ENCODE data around the gene MAN1A2.

MAN1A2 gene

DNA sequence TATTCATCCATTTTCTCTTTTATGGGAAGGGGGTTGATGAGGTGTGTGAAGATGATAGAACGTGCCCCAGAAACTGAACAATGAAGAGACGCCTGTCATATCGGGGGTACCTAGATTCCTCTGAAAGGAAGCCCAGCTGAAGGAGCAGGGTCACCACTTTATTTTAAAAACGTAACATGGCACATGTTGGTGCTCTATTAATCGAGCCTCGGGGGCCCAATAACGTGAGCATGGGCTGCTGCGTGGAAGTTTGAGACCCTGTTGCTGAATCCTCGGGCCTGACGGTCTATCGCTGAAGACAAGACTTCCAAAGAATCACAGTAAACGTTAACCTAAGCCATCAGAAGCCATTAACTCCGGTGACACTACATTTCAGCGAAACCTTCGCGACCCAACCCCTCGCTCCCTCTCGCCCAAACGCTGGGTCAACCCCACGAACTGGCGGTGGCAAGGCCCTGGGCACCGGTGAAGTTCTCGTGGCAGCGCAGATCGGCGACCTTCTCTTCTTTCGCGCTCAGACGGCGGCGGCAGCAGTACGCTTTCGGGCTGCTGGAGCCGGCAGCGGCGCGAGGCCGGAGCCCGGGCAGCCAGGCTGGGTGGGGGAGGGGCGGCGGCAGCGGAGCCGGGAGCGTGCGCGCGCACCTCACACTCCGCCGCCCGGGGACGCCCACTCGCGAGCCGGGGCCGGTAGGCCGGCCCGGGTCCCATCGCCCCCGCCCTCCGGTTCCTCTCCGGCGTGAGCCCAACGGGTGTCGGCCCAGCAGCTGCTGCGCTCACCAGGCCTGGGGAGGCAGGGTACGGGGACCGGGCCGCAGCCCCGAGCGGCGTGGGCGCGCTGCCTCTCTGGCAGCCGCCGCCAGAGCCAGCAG, 838 bp upstream of the MAN1A2 start (continued):
- peak; percentile 68 for TF ChIP-seq ZNF600 (tag by site-specific recombination; IDR thresholded peaks at IDR 0.05)
- no peak for TF ChIP-seq ZBTB1 (tag by site-specific recombination; IDR thresholded peaks at IDR 0.05)
- TF ChIP-seq ZNF274 (IDR thresholded peaks at IDR 0.05; ENCODE audit: low read length) = no peak
- no peak for TF ChIP-seq ZNF274 (tag by site-specific recombination; IDR thresholded peaks at IDR 0.05; ENCODE audit: borderline replicate concordance)
- TF ChIP-seq ZNF112 (tag by site-specific recombination; IDR thresholded peaks at IDR 0.05) = no peak
- TF ChIP-seq ZNF544 (tag by site-specific recombination; IDR thresholded peaks at IDR 0.05) = no peak
- TF ChIP-seq, protein P1, sequence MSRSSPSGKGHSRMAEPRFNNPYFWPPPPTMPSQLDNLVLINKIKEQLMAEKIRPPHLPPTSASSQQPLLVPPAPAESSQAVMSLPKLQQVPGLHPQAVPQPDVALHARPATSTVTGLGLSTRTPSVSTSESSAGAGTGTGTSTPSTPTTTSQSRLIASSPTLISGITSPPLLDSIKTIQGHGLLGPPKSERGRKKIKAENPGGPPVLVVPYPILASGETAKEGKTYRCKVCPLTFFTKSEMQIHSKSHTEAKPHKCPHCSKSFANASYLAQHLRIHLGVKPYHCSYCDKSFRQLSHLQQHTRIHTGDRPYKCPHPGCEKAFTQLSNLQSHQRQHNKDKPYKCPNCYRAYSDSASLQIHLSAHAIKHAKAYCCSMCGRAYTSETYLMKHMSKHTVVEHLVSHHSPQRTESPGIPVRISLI (tag by site-specific recombination; IDR thresholded peaks at IDR 0.05) = no peak
- no peak for TF ChIP-seq ZNF549 (tag by site-specific recombination; IDR thresholded peaks at IDR 0.05)
- no peak for TF ChIP-seq ZNF19 (tag by site-specific recombination; IDR thresholded peaks at IDR 0.05; ENCODE audit: low read depth)
- no peak for TF ChIP-seq ZFHX2 (tag by site-specific recombination; conservative IDR thresholded peaks at IDR 0.05)
- peak; percentile 94 for TF ChIP-seq ZSCAN30 (tag by site-specific recombination; IDR thresholded peaks at IDR 0.05)
- no peak for TF ChIP-seq ZNF701 (tag by site-specific recombination; IDR thresholded peaks at IDR 0.05)
- no peak for TF ChIP-seq ZSCAN16 (tag by site-specific recombination; IDR thresholded peaks at IDR 0.05)
- TF ChIP-seq, protein P2, sequence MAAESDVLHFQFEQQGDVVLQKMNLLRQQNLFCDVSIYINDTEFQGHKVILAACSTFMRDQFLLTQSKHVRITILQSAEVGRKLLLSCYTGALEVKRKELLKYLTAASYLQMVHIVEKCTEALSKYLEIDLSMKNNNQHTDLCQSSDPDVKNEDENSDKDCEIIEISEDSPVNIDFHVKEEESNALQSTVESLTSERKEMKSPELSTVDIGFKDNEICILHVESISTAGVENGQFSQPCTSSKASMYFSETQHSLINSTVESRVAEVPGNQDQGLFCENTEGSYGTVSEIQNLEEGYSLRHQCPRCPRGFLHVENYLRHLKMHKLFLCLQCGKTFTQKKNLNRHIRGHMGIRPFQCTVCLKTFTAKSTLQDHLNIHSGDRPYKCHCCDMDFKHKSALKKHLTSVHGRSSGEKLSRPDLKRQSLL (tag by site-specific recombination; IDR thresholded peaks at IDR 0.05) = peak; percentile 54; the same call in 1 of the 2 replicates
- TF ChIP-seq ZNF266 (tag by site-specific recombination; IDR thresholded peaks at IDR 0.05; ENCODE audit: low read depth) = no peak
- no peak for TF ChIP-seq ZNF394 (tag by site-specific recombination; IDR thresholded peaks at IDR 0.05; ENCODE audit: borderline replicate concordance)
- TF ChIP-seq ZNF184 (tag by site-specific recombination; IDR thresholded peaks at IDR 0.05) = no peak
- TF ChIP-seq BCL11A (tag by site-specific recombination; IDR thresholded peaks at IDR 0.05; ENCODE audit: low read depth) = no peak
- TF ChIP-seq ZNF335 (tag by site-specific recombination; conservative IDR thresholded peaks at IDR 0.05) = peak; percentile 28
- no peak for TF ChIP-seq RBAK (tag by site-specific recombination; IDR thresholded peaks at IDR 0.05)
- TF ChIP-seq ZNF354C (tag by site-specific recombination; IDR thresholded peaks at IDR 0.05; ENCODE audit: borderline replicate concordance, low read depth) = no peak
- no peak for TF ChIP-seq ZNF10 (tag by site-specific recombination; IDR thresholded peaks at IDR 0.05)
- no peak; the same call in 1 of the 2 replicates for TF ChIP-seq YY1 (tag by site-specific recombination; IDR thresholded peaks at IDR 0.05)
- TF ChIP-seq PRDM1 (tag by site-specific recombination; IDR thresholded peaks at IDR 0.05) = no peak
- TF ChIP-seq ZNF24 (tag by site-specific recombination; IDR thresholded peaks at IDR 0.05) = no peak
- TF ChIP-seq KLF1 (tag by site-specific recombination; IDR thresholded peaks at IDR 0.05) = 0 out of 2 replicates have a peak, but pooled peaks have one; percentile 14
- peak; percentile 9; the same call in 1 of the 2 replicates for TF ChIP-seq OSR2 (tag by site-specific recombination; IDR thresholded peaks at IDR 0.05)
- TF ChIP-seq ZNF843 (tag by site-specific recombination; IDR thresholded peaks at IDR 0.05) = no peak
- TF ChIP-seq, protein P3, sequence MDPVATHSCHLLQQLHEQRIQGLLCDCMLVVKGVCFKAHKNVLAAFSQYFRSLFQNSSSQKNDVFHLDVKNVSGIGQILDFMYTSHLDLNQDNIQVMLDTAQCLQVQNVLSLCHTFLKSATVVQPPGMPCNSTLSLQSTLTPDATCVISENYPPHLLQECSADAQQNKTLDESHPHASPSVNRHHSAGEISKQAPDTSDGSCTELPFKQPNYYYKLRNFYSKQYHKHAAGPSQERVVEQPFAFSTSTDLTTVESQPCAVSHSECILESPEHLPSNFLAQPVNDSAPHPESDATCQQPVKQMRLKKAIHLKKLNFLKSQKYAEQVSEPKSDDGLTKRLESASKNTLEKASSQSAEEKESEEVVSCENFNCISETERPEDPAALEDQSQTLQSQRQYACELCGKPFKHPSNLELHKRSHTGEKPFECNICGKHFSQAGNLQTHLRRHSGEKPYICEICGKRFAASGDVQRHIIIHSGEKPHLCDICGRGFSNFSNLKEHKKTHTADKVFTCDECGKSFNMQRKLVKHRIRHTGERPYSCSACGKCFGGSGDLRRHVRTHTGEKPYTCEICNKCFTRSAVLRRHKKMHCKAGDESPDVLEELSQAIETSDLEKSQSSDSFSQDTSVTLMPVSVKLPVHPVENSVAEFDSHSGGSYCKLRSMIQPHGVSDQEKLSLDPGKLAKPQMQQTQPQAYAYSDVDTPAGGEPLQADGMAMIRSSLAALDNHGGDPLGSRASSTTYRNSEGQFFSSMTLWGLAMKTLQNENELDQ (tag by site-specific recombination; IDR thresholded peaks at IDR 0.05; ENCODE audit: low read depth) = no peak
- TF ChIP-seq, protein P4, sequence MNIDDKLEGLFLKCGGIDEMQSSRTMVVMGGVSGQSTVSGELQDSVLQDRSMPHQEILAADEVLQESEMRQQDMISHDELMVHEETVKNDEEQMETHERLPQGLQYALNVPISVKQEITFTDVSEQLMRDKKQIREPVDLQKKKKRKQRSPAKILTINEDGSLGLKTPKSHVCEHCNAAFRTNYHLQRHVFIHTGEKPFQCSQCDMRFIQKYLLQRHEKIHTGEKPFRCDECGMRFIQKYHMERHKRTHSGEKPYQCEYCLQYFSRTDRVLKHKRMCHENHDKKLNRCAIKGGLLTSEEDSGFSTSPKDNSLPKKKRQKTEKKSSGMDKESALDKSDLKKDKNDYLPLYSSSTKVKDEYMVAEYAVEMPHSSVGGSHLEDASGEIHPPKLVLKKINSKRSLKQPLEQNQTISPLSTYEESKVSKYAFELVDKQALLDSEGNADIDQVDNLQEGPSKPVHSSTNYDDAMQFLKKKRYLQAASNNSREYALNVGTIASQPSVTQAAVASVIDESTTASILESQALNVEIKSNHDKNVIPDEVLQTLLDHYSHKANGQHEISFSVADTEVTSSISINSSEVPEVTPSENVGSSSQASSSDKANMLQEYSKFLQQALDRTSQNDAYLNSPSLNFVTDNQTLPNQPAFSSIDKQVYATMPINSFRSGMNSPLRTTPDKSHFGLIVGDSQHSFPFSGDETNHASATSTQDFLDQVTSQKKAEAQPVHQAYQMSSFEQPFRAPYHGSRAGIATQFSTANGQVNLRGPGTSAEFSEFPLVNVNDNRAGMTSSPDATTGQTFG (tag by site-specific recombination; IDR thresholded peaks at IDR 0.05; ENCODE audit: borderline replicate concordance) = no peak
- TF ChIP-seq BCL11B (tag by site-specific recombination; IDR thresholded peaks at IDR 0.05; ENCODE audit: low read depth) = no peak
- TF ChIP-seq, protein P5, sequence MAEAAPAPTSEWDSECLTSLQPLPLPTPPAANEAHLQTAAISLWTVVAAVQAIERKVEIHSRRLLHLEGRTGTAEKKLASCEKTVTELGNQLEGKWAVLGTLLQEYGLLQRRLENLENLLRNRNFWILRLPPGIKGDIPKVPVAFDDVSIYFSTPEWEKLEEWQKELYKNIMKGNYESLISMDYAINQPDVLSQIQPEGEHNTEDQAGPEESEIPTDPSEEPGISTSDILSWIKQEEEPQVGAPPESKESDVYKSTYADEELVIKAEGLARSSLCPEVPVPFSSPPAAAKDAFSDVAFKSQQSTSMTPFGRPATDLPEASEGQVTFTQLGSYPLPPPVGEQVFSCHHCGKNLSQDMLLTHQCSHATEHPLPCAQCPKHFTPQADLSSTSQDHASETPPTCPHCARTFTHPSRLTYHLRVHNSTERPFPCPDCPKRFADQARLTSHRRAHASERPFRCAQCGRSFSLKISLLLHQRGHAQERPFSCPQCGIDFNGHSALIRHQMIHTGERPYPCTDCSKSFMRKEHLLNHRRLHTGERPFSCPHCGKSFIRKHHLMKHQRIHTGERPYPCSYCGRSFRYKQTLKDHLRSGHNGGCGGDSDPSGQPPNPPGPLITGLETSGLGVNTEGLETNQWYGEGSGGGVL (tag by site-specific recombination; IDR thresholded peaks at IDR 0.05) = no peak
